NCI-H146 treated with DMSO at 0.1 percent for 48 hours (cell line): Measurements from ENCODE around the gene CDH13.

Experiments used
- DNase-seq: peaks from one replicate; lab custom pipeline; 2025; ENCODE audit not compliant: unreplicated experiment; lab: John Stamatoyannopoulos, UW

CDH13 gene

DNA sequence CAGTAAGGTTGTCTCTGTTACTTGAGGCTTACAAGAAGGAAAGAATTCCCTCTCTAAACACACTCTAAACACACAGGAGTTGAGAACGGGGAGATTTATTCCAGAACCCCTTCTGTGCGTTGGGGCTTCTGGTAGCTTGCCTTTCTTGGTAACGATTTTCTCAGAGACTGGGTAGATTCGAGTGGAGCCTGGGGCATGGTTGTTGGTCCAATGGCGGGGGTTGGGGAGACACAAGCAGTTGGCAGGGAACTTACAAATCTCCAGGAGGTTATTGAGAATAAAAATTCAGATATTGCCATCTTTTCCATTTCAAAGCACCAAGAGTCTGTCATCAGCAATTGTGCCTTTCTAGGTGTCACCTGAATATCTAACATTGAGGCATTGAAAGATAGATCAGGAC, 251.7 kb downstream of the CDH13 start:
- DNase-seq = no peak

DNA sequence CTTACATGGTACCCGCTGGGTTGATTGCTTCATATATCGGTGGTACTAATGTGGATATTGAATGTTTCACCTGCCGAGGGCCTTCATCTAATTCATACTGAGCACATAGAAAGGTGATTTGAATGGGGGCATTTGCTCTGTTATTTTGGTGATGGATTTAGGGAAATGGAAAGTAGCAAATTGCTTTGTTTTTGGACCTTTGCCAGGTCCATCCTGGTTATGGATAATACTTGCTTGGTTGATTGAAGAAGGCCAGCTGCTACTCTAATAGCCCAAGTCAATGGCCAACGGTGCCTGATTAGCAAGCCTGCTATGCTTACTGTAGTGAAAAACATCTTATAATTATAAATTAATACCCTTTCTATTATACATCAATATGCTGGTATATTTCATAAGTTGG, 253.6 kb downstream of the CDH13 start:
- no peak for DNase-seq

DNA sequence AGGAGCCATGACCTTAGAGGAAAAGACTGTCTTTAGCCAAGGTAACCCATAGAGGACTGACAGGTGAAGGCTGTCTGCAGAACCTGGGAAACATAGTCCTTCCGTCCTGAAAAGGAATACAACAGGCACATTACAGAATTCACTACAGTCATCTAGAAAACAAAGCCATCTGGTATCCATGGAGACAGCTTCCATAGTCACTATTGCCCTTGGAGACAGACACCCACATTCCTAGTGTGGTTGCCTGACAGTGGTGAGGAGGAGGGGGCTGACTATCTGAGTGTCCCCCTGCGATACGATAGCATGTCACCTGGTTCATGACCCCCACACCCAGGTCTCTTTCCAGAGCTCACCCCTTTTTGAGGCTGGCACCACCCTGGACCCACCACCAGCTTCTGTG, 254.7 kb downstream of the CDH13 start:
- no peak for DNase-seq

DNA sequence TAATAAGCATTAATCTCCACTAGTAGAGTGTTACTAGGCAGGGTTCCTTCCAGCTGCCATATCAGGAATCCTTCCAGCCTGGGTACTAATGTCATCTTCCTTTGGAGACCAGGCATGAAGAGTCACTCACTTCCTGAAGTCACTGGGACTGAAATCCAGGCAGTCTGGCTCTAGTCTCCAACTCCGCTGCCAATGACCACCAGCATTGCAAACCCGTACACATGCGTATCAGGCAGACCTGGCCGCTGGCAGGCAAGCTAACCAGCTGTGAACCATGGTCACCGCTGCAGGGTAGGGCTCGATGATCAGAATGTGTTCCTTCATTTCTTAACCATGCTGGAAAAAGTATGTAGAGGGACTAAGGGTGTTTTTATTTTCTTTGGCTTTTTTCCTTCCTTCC, 255.5 kb downstream of the CDH13 start:
- DNase-seq = no peak

DNA sequence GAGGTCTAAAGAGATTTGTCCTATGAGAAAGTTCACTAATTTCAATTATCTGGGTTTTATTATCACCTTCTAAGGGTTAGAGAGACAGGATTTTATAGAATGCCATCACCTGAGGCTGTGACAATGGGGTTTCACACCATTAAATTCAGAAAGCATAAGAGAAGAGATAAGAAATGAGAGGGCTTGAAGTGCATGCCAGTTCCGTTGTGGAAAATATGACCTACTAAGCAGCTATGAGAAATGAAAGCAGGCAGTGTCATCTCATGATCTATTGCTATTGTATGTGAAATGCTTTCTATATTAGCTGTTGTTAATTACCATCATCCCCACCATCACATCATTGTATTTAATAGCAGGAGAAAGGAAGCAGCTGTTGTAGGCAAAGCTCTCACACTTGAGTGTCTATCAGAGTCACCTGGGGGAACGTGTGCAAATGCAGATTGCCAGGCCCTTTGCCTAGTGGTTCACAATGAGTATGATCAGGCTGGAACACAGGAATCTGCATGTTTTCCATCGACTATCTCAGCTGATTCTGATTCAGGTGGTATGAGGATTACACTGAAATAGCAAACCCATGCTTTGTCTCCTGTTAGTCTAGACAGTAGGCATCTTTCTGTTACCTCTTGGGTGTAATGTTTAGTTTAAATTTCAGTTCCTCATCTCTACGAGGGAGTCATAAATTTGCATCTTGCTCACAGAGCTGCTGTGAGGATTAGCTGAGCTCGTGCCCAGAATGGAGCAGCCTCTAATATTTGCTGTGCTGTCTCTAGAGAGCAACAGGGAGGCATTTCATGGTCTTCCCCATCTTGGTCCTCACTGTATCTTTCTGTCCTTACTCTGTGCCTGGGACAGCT, 256.4 kb downstream of the CDH13 start:
- no peak for DNase-seq

DNA sequence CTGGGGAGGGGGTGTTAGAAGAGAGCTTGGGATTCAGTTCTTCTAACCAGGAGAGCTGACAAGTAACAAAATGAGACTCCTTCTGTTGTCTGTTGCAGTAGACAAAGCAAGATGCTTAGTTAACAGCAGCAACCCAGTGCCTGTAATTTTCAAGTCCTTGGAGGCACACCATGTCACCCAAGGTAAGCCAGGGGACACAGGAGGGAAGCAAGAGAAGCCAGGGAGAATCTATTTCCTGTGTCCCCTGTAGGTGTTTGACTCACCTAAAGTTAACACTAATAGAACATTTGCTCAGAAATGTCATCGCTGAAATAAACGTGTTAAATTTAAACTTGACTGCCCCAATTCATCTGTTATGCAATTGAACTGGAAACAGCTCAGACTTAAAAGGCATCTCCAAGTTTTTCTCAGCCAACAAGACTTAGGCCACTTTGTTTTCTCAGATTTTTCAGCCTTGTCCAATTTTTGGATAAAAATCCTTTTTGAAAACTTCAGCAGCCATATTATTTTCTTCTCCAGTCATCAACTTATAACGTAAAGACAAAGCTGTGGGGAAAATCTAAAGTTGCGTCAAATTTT, 257.6 kb downstream of the CDH13 start:
- DNase-seq = no peak

DNA sequence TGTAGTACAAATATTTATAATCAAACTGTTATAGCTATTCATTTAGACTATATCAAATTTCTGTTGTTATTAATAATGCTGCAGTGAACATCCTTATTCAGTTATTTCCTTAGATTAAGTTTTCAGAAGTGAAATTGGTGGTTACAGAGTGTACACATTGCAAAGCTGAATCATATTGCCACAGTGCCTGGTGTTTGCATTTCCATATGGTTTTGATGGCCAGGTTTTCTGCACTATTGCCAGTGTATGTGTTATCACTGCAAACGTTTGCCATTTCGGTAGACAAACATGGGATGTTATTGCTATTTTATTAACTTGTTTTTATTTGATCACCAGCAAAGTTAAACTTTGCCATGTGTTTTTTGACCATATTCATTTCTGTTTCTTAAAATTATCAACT, 259.4 kb downstream of the CDH13 start:
- DNase-seq = no peak

DNA sequence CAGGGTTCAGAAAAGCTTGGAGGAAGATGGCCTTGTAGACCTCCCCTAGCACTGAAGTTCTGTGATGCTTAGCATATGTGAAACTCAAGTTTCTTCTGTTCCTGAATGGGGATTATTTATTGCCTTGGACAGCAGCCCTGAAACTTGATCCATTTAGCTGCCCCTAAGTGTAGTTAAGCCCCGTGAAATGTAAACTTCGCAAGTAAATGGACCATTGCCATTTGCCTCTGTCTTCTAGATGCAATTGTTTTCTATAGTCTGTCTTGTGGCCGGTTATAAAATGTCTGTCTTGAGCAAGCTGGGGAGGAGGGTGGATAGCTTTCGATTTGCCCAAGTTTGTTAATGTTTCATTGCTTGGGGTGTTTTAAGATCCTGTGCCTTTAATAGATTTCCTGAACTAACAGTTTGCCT, 261.8 kb downstream of the CDH13 start:
- DNase-seq = no peak

DNA sequence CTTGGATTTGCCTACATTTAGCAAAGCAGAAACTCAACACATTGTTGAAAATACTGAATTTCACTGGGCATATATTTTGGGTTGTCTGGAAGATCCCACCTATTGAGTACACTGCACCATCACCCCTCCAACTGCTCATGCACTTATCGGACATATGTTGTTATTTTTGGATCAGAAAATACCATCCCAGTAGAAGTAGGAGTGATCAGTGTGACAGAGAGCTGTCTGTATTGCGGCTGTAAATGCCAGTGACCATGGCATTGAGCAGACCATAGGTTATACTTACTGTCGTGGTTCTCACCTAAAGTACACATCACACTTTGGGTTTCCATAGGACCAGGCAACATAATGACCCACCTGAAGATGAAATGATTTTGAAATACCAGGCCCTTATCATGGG, 264.7 kb downstream of the CDH13 start:
- DNase-seq = no peak

DNA sequence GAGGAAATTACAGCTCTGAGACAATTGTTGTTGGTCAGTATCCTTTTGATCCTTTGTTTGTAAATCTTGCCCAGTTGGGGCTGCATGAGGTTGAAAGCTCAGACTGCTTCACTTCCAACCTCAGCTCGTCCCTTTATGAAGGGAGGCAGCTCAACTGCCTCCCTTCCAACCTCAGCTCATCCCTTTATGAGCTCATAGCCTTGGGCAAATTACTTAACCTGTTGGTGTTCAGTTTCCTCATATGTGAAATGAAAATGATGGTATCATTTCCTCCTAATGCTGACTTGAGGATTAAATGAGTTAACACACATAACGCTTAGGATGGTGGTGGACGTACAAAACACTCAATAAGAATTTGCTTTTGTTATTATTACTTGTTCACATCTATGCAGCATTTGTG, 265.1 kb downstream of the CDH13 start:
- no peak for DNase-seq

DNA sequence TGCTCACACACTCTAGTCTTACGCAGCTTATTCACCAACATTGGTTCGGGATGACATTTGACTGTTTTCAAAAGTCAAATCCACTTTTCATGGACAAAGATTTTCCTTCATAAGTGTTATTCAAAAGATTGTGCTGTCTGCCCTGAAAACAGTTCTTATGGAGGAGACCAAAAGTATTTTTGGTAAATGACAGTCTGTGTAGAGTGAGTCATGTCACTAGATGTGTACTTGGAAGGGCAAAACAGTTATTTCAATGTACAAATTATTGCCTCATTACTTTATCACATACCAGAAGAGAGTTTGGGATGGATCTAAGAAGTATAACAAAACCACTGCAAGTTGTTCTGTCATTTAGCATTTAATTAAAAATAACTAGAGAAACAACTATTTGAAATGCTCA, 265.6 kb downstream of the CDH13 start:
- DNase-seq = no peak

DNA sequence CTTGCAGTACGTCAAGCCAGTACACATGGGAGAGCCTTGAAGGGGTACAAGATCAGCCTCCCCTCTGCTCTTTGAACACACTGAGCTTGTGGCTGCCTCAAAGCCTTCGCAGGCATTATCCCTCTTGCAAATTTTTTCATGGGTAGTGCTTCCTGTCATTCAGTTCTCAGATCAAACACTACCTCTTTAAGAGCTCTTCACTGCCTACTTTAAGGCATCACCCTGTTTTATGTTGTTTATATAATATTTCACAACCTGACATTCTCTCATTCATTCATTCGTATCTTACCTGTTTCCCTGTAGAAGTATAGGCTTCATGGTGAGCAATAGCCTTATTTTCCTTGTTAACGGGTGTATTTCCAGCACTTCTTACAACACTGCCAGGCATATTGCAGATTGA, 269.1 kb downstream of the CDH13 start:
- no peak for DNase-seq

DNA sequence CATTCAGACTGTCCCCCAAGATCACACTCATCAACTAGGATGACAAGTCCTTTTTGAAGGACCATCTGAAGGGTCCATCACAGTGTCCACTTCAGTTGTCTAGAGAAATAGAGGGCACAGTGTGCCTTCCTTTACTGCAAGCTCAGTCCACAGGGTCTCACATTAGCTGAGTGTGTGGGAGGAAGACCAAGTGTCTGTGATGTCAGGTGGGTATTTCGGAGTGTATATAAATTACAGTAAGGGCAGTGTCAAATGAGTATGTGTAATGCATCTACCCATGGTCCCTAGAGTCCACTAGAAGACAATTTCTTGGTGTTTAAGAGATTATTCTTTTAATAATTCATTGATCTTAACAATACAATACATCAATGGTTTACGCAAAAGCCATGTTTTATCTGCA, 272.2 kb downstream of the CDH13 start:
- no peak for DNase-seq

DNA sequence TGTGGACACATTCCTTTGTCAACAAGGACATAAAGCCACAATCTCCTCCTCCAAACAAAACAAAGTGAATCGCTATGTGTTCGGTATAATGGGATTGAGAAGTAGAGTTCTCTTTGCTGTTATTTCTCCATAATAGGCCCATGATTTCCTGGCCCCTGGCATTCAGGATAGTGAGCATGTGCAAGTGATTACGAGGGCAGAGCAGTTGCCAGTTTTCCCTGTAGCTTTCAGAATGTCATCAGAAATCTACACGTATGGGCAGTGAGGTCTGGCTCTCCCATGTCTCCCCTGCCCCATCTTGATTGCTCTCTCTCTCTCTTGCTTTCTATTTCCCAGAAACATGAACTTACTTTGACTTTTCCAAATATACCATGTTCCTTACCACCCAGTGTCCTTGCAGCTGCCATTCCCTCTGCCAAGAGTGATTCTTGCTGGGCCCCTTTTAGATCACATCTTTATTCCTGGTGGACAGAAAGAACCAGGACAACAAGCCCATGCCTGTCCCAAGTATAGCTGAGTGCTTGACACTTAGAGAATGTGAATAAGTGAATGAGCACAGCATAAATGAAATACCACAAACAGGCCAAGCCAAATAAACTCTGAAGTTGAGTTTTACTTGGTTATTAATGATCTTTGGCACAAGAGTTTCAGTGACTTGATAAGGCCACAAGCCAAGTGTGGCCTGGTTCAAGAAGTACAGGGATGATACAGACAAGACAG, 273.1 kb downstream of the CDH13 start:
- no peak for DNase-seq

DNA sequence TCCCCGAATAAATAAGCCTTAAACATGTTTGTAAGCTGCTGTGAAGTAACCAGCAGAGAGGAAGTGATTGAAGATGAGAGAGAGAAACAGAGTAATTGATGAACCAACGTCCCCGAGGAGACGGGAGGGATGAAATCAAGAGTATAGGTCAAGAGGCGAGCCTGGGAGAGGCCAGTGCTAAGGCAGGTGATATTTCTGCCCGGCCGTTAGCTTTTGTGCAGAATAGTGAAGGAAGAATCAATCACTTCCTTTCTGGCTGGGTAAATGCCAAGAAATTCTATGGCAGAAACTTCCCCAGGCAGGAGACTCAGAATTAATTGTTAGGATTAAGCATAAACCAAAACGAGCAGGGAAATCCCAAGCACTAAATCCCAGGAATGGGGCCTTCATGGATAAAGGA, 273.8 kb downstream of the CDH13 start:
- DNase-seq = no peak

DNA sequence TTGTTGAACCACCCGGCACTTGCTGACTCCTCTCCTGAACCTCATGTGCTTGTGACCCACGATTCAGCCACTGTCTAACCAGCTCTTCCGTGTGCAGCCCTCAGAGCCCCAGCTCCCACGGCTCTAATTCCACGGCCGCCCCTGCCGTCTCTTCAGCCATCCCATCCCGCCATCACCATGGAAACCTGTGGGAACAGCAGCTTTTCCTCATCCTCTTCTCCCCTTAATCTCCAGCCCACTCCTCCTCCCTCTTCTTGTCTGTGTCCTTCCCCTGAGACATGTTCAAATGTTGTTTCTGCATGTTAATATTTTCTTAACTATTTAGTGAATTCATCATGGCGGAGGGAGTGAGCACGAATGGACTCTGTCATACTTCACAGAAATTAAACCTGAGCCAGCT, 285.2 kb downstream of the CDH13 start:
- DNase-seq = no peak

DNA sequence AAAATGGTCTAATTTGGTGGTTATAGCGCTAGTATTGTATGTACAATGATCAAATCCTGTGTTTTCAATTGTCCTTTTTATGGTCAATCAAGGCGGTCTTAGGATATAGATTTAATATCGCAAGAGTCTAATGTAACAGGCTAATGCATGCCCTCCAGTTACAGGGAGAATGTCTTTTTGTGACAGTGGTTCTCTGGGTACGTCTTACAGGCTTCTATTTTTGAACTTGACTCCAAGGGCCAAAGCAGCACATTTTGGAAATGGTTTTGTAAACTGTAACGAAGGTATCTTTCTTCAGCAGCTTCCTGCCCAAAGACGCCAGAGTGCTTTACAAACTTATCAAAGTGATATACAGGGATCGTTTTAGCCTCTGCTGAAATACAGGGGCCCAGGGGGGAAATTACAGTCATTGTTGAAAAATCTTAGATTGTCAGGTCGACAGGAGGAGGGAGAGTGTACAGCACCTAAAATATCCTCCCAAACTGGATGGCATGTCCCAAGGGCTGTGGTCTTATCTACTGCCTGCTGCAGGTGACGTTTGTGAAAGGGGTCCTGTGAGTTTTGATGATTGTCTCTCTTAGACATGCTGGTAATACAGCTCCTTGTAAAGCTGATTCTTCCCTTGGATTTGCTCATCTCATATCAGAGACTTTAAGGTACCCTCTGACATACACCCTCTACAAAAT, 288.5 kb downstream of the CDH13 start:
- no peak for DNase-seq

DNA sequence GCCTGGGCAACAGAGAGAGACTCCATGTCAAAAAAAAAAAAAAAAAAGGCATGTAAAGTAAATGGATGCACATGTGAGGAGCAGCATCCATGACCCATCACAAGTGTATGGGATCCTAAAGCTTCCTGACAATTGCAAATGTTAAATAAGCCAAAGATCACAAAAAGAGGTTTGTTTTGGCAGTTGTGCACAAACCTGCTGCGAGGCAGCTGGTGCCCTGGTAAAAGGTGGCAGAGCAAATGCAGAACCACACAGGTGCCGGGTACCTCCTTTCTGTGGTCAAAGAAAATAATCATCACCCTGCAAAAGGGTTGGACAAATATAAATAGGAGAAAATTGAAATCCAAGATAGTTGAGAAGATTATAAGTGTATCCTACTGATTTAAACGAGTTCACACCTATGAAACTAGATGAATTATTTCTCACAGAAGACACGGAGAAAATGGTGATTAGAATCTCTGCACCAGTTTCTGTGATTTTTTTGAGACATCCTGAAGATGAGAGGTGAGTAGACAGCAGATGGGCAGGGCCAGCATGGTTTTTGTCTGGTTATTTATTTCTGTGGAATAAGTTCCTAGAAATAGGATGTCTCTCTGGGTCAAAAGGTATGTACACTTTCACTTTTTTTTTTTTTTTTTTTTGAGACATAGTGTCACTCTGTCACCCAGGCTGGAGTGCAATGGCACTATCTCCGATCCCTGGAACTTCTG, 291.3 kb downstream of the CDH13 start:
- no peak for DNase-seq

DNA sequence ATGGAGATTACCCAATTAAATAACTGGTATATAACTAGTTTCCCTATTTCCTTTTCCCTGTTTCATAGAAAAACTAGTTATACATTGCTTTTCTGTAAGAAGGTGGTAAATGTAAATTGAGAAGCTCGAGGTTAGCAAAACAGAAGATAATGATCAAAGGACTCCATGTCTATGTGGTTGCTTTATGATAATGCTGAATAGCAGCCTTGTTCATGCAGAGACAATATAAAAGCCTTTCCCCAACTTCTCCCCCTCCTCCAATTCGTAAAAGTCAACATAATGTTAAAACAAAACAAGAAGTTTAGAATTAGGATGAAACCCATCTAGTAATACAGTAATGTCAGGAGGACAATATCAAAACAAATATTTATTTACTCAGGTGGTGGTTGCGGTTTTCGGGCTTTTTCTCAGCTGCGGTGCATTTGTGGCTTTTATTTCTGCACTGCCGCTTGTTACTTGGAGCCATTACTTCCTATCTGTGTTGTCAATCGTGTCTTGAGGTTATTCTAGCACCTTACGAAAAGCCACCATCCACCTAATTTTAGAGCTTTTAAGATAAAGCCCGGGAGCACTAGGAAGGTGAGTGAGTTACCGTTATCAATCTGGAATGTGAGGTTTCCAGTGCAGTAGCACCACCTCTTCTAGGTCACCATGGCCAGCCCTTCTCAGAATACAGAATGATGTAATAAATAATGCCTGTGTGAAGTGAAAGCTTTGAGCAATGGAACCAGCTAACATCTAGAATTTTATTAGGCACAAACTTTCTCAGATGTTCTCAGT, 297.5 kb downstream of the CDH13 start:
- DNase-seq = no peak

DNA sequence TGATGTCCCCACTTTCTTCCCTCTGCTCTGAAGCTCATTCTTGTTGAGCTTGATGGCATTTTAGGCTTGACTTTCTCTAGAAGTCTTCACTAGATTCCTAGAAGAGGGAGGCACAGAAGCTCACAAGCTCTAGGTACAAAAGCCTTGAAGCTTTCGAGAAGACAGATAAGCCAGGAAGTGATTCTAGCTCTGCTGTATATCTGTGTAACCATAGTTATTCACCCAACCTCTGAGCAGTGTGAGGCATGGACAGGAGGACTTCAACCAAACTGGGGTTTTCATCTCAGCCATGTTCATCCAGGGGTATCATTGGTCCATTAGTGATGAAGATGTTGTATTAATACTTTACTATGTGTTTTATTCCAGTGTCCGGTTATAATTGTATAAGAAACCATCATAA, 299.7 kb downstream of the CDH13 start:
- DNase-seq = no peak
